ENCODE results near the gene PUM1. TPM values are rescaled to one million over a fixed set of nuclear protein-coding genes. Genes with fewer than 3 reads are reported as not detected.

PUM1 gene
- total RNA-seq, 2 donors from 2014 or later, result 207 to 210 TPM

DNA sequence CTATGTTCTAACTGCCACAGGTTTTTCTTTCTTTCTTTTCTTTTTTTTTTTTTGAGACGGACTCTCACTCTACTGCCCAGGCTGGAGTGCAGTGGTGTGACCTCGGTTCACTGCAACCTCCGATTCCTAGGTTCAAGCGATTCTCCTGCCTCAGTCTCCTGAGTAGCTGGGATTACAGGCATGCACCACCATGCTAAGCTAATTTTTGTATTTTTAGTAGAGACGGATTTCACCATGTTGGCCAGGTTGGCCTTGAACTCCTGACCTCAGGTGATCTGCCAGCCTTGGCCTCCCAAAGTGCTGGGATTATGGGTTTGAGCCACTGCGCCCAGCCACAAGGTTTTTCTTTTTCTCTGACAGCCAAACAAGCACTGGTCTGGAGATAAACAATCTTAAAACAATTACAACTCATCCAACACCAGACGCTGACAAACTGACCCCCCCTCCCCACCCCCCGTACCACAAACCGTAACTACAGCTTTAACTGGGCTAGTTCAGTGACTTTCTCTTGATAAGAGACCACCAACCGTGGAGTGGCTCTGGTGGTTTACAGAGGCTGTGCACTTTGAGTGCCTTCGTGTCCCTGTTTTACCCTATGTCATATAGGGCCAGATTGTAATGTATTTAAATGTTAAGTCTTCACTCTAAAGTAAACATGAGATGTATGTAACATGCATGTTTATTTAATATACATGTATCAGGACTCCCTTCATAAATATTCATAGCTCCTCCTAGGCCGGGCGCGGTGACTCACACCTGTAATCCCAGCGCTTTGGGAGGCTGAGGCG lies 19.5 kb upstream of the PUM1 start:
- no peak overlapping the region for H3K27ac Mint-ChIP-seq
- H3K4me3 Mint-ChIP-seq, result no peak overlapping the region

GRCh38 chr1:31082385-31082784 lies 16.9 kb upstream of the PUM1 start:
- Mint-ChIP-seq H3K9me3 (no peaks in the 10 kb centered on the region), H3K4me3 (no peak overlapping the region), H3K27me3 (ENCODE audit: insufficient read depth) (no peaks in the 10 kb centered on the region), H3K36me3 (ENCODE audit: low read depth) (no peaks in the 10 kb centered on the region), H3K4me1 (no peaks in the 10 kb centered on the region), H3K27ac (no peak overlapping the region)
- H3K27ac ChIP-seq (ENCODE audit: low read depth, low read length), result no peak overlapping the region
- no peak for TF ChIP-seq CTCF (conservative IDR thresholded peaks at IDR 0.05)
- DNase-seq, result no peak
- H3K4me3 ChIP-seq (ENCODE audit: low read length), result no peak overlapping the region
- peaks cover 2% of the 10 kb centered on the region for H3K4me1 ChIP-seq (ENCODE audit: control insufficient read depth, insufficient read depth, low read length)
- no peak overlapping the region for H3K9ac ChIP-seq (ENCODE audit: extremely low read depth, low read length, poor library complexity, severe bottlenecking)
- H3K27me3 ChIP-seq (ENCODE audit: control insufficient read depth, insufficient read depth, low read length, poor library complexity, severe bottlenecking), result no peaks in the 10 kb centered on the region
- WGBS, 2 experiments (ENCODE audit: insufficient coverage in 1 of 2, insufficient read length in 1 of 2), result 89 to 90% methylated on average over 2 to 3 of the region's 3 CpGs
- H3K36me3 ChIP-seq (ENCODE audit: control insufficient read depth, insufficient read depth, low read length), result no peaks in the 10 kb centered on the region
- no peaks in the 10 kb centered on the region for H3K9me3 ChIP-seq (ENCODE audit: control insufficient read depth, low read length)

More for the DNA sequence above, 19.5 kb upstream of the PUM1 start:
- H3K4me3 ChIP-seq (ENCODE audit: low read length), result no peak overlapping the region
- 91 to 97% methylated on average over 11 to 16 of the region's 16 CpGs for WGBS, 2 experiments (ENCODE audit: insufficient coverage in 1 of 2, insufficient read length in 1 of 2)
- no peak for TF ChIP-seq CTCF (conservative IDR thresholded peaks at IDR 0.05)
- Mint-ChIP-seq H3K36me3 (ENCODE audit: low read depth) (no peaks in the 10 kb centered on the region), H3K27me3 (ENCODE audit: insufficient read depth) (no peaks in the 10 kb centered on the region), H3K4me1 (no peaks in the 10 kb centered on the region), H3K9me3 (no peaks in the 10 kb centered on the region)
- H3K9me3 ChIP-seq (ENCODE audit: control insufficient read depth, low read length), result no peaks in the 10 kb centered on the region
- H3K27ac ChIP-seq (ENCODE audit: low read depth, low read length), result no peak overlapping the region
- H3K27me3 ChIP-seq (ENCODE audit: control insufficient read depth, insufficient read depth, low read length, poor library complexity, severe bottlenecking), result no peaks in the 10 kb centered on the region
- H3K36me3 ChIP-seq (ENCODE audit: control insufficient read depth, insufficient read depth, low read length), result no peaks in the 10 kb centered on the region
- peaks cover 2% of the 10 kb centered on the region for H3K4me1 ChIP-seq (ENCODE audit: control insufficient read depth, insufficient read depth, low read length)
- no peak for DNase-seq
- no peak overlapping the region for H3K9ac ChIP-seq (ENCODE audit: extremely low read depth, low read length, poor library complexity, severe bottlenecking)

DNA sequence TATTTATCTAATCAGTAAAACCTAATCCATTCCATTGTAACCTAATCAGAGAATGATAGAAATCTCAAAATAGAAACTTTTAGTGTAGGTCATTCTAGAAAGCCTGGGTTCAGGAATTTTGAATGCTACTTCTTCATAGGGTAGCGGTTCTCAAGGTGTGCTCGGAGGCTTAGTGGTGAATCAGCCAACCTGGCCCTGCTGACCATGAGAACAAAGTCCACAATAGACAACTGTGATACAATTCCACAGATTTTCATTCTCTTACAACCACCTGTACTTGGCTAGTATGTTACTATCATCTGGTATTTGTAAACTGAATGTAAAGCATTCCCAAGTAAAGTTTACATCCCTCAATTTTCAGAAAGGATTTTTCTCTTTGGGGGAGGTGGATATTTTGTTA lies 7.5 kb upstream of the PUM1 start:
- Histone ChIP-seq H3K9ac (ENCODE audit: extremely low read depth, low read length, poor library complexity, severe bottlenecking) (no peak overlapping the region), H3K36me3 (ENCODE audit: control insufficient read depth, insufficient read depth, low read length) (no peaks in the 10 kb centered on the region), H3K27ac (ENCODE audit: low read depth, low read length) (no peak overlapping the region), H3K9me3 (ENCODE audit: control insufficient read depth, low read length) (no peaks in the 10 kb centered on the region), H3K4me3 (ENCODE audit: low read length) (peak overlapping the region; percentile 19), H3K4me1 (ENCODE audit: control insufficient read depth, insufficient read depth, low read length) (peaks cover 2% of the 10 kb centered on the region), H3K27me3 (ENCODE audit: control insufficient read depth, insufficient read depth, low read length, poor library complexity, severe bottlenecking) (no peaks in the 10 kb centered on the region)
- peaks cover 12% of the 10 kb centered on the region for H3K4me1 Mint-ChIP-seq
- no peak for DNase-seq
- no peaks in the 10 kb centered on the region for H3K27me3 Mint-ChIP-seq (ENCODE audit: insufficient read depth)
- H3K27ac Mint-ChIP-seq, result peak overlapping the region; percentile 13
- no peaks in the 10 kb centered on the region for H3K9me3 Mint-ChIP-seq
- no peak overlapping the region for H3K4me3 Mint-ChIP-seq
- H3K36me3 Mint-ChIP-seq (ENCODE audit: low read depth), result no peaks in the 10 kb centered on the region
- WGBS, 2 experiments (ENCODE audit: insufficient coverage in 1 of 2, insufficient read length in 1 of 2), result 70 to 90% methylated on average over 2 of the region's 2 CpGs
- no peak for TF ChIP-seq CTCF (conservative IDR thresholded peaks at IDR 0.05)
